ENCODE measurements around the gene MEIOB. TPM values are rescaled to one million over a fixed set of nuclear protein-coding genes. Genes with fewer than 3 reads are reported as not detected.

Gene MEIOB
- total RNA-seq, 1 experiment from 2014 or later, result 1.4 TPM

DNA sequence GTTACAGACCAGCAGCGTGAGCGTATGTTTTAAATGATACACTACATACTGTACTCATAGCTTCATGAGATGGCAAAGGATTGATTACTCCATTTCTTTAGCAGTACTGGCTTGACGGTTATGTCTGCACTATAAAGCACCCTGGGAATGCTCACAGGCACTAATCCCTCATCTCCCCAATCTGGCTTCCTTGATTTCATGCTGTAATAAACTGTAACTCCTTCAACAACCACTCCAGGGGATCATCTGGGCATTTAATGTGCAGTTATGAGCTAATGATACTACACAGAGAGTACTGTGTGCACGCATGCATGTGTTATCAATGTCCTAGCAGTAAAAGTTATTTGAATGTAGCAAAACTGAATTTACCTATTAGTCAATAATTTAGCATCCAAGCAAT lies 20.2 kb downstream of the MEIOB start:
- ATAC-seq (no peak), DNase-seq (ENCODE audit: low spot score) (no peak)
- no peak overlapping the region for H3K27ac Mint-ChIP-seq
- H3K36me3 Mint-ChIP-seq, result no peaks in the 10 kb centered on the region
- no peak overlapping the region for H3K4me3 Mint-ChIP-seq
- H3K9me3 Mint-ChIP-seq, result no peaks in the 10 kb centered on the region
- ChIA-PET POLR2A (no interaction called here), CTCF (no interaction called here)
- H3K27me3 Mint-ChIP-seq (ENCODE audit: low read depth), result peaks cover 54% of the 10 kb centered on the region
- TF ChIP-seq NR3C1 (CRISPR knock-in tag; conservative IDR thresholded peaks at IDR 0.05; ENCODE audit: low read depth), result no peak
- no peak for TF ChIP-seq RORB (CRISPR knock-in tag; IDR thresholded peaks at IDR 0.05)
- TF ChIP-seq MYBL2 (CRISPR knock-in tag; IDR thresholded peaks at IDR 0.05), result no peak
- TF ChIP-seq, protein P1, sequence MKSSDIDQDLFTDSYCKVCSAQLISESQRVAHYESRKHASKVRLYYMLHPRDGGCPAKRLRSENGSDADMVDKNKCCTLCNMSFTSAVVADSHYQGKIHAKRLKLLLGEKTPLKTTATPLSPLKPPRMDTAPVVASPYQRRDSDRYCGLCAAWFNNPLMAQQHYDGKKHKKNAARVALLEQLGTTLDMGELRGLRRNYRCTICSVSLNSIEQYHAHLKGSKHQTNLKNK (CRISPR knock-in tag; IDR thresholded peaks at IDR 0.05), result no peak
- TF ChIP-seq PRRX2 (CRISPR knock-in tag; IDR thresholded peaks at IDR 0.05), result no peak
- TF ChIP-seq, protein P2, sequence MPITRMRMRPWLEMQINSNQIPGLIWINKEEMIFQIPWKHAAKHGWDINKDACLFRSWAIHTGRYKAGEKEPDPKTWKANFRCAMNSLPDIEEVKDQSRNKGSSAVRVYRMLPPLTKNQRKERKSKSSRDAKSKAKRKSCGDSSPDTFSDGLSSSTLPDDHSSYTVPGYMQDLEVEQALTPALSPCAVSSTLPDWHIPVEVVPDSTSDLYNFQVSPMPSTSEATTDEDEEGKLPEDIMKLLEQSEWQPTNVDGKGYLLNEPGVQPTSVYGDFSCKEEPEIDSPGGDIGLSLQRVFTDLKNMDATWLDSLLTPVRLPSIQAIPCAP (CRISPR knock-in tag; IDR thresholded peaks at IDR 0.05), result no peak
- no peak for TF ChIP-seq NR2C2 (CRISPR knock-in tag; IDR thresholded peaks at IDR 0.05)
- no peaks in the 10 kb centered on the region for H3K4me1 Mint-ChIP-seq

DNA sequence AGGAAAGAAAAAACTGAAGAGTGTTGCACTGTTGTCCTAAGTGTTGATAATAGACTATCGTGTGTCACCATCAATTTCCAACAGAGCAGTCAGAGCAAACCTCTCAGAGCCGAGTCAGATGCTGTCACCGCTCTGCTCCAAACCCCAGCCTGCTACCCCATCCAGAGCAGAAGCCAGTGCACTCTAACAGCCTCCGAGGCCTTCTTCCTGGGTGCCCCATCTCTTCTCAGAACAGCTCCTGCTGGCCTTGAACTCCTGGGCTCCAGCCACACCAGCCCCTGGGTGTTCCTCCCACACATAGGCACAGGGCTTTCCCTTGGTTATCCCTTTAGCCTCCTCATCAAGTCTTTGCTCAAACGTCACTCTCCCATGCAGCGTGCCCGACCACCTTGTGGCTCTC lies 21.0 kb downstream of the MEIOB start:
- H3K9me3 Mint-ChIP-seq, result no peaks in the 10 kb centered on the region
- ChIA-PET POLR2A (no interaction called here), CTCF (interaction anchor here (1.1 kb wide), 1 partner anchor 73 kb away, joined by 4 read pairs; no protein-coding TSS in a partner anchor)
- no peaks in the 10 kb centered on the region for H3K4me1 Mint-ChIP-seq
- no peak overlapping the region for H3K4me3 Mint-ChIP-seq
- no peak overlapping the region for H3K27ac Mint-ChIP-seq
- no peaks in the 10 kb centered on the region for H3K36me3 Mint-ChIP-seq
- no peak for TF ChIP-seq ZNF396 (CRISPR knock-in tag; IDR thresholded peaks at IDR 0.05; ENCODE audit: borderline replicate concordance)
- ATAC-seq (no peak), DNase-seq (ENCODE audit: low spot score) (no peak)
- peaks cover 55% of the 10 kb centered on the region for H3K27me3 Mint-ChIP-seq (ENCODE audit: low read depth)

DNA sequence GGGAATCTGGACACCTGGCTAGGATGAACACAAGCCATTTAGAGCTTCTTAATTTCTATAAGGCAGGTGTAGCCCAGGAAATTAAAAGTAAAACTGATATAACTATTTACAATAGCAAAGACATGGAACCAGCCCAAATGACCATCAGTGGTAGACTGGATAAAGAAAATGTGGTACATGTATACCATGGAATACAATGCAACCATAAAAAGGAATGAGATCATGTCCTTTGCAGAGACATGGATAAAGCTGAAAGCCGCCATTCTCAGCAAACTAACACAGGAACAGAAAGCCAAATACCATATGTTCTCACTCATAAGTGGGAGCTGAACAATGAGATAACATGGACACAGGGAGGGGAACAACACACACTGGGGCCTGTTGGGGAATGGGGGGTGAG lies 25.5 kb downstream of the MEIOB start:
- Mint-ChIP-seq H3K9me3 (no peaks in the 10 kb centered on the region; the same call in 1 of the 2 replicates), H3K27ac (no peak overlapping the region), H3K27me3 (ENCODE audit: low read depth) (peaks cover 17% of the 10 kb centered on the region), H3K4me1 (no peaks in the 10 kb centered on the region), H3K36me3 (no peaks in the 10 kb centered on the region), H3K4me3 (no peak overlapping the region)
- ChIA-PET POLR2A (no interaction called here), CTCF (interaction anchor here (0.8 kb wide), 1 partner anchor 86 kb away, joined by 3 read pairs; no protein-coding TSS in a partner anchor)
- DNase-seq (ENCODE audit: low spot score) (no peak), ATAC-seq (no peak)
- TF ChIP-seq PRRX2 (CRISPR knock-in tag; IDR thresholded peaks at IDR 0.05) (no peak), ETV6 (CRISPR knock-in tag; IDR thresholded peaks at IDR 0.05) (no peak), EMX1 (CRISPR knock-in tag; IDR thresholded peaks at IDR 0.05) (no peak), ZNF317 (CRISPR knock-in tag; IDR thresholded peaks at IDR 0.05; ENCODE audit: borderline replicate concordance, low read depth) (no peak), NFATC4 (CRISPR knock-in tag; IDR thresholded peaks at IDR 0.05) (no peak), JUN (CRISPR knock-in tag; IDR thresholded peaks at IDR 0.05) (no peak), GABPB1 (CRISPR knock-in tag; IDR thresholded peaks at IDR 0.05) (no peak), SMAD3 (CRISPR knock-in tag; IDR thresholded peaks at IDR 0.05; ENCODE audit: borderline replicate concordance) (no peak), JAZF1 (CRISPR knock-in tag; IDR thresholded peaks at IDR 0.05) (no peak), IRF2 (CRISPR knock-in tag; IDR thresholded peaks at IDR 0.05; ENCODE audit: borderline replicate concordance, low read depth) (no peak)
- TF ChIP-seq, protein P3, sequence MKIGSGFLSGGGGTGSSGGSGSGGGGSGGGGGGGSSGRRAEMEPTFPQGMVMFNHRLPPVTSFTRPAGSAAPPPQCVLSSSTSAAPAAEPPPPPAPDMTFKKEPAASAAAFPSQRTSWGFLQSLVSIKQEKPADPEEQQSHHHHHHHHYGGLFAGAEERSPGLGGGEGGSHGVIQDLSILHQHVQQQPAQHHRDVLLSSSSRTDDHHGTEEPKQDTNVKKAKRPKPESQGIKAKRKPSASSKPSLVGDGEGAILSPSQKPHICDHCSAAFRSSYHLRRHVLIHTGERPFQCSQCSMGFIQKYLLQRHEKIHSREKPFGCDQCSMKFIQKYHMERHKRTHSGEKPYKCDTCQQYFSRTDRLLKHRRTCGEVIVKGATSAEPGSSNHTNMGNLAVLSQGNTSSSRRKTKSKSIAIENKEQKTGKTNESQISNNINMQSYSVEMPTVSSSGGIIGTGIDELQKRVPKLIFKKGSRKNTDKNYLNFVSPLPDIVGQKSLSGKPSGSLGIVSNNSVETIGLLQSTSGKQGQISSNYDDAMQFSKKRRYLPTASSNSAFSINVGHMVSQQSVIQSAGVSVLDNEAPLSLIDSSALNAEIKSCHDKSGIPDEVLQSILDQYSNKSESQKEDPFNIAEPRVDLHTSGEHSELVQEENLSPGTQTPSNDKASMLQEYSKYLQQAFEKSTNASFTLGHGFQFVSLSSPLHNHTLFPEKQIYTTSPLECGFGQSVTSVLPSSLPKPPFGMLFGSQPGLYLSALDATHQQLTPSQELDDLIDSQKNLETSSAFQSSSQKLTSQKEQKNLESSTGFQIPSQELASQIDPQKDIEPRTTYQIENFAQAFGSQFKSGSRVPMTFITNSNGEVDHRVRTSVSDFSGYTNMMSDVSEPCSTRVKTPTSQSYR (CRISPR knock-in tag; IDR thresholded peaks at IDR 0.05), result no peak
- TF ChIP-seq, protein P4, sequence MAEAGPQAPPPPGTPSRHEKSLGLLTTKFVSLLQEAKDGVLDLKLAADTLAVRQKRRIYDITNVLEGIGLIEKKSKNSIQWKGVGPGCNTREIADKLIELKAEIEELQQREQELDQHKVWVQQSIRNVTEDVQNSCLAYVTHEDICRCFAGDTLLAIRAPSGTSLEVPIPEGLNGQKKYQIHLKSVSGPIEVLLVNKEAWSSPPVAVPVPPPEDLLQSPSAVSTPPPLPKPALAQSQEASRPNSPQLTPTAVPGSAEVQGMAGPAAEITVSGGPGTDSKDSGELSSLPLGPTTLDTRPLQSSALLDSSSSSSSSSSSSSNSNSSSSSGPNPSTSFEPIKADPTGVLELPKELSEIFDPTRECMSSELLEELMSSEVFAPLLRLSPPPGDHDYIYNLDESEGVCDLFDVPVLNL (CRISPR knock-in tag; IDR thresholded peaks at IDR 0.05; ENCODE audit: borderline replicate concordance, low read depth), result no peak
- TF ChIP-seq, protein P5, sequence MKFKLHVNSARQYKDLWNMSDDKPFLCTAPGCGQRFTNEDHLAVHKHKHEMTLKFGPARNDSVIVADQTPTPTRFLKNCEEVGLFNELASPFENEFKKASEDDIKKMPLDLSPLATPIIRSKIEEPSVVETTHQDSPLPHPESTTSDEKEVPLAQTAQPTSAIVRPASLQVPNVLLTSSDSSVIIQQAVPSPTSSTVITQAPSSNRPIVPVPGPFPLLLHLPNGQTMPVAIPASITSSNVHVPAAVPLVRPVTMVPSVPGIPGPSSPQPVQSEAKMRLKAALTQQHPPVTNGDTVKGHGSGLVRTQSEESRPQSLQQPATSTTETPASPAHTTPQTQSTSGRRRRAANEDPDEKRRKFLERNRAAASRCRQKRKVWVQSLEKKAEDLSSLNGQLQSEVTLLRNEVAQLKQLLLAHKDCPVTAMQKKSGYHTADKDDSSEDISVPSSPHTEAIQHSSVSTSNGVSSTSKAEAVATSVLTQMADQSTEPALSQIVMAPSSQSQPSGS (CRISPR knock-in tag; IDR thresholded peaks at IDR 0.05; ENCODE audit: borderline replicate concordance, low read depth), result no peak
- TF ChIP-seq, protein P6, sequence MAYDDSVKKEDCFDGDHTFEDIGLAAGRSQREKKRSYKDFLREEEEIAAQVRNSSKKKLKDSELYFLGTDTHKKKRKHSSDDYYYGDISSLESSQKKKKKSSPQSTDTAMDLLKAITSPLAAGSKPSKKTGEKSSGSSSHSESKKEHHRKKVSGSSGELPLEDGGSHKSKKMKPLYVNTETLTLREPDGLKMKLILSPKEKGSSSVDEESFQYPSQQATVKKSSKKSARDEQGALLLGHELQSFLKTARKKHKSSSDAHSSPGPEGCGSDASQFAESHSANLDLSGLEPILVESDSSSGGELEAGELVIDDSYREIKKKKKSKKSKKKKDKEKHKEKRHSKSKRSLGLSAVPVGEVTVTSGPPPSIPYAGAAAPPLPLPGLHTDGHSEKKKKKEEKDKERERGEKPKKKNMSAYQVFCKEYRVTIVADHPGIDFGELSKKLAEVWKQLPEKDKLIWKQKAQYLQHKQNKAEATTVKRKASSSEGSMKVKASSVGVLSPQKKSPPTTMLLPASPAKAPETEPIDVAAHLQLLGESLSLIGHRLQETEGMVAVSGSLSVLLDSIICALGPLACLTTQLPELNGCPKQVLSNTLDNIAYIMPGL (CRISPR knock-in tag; IDR thresholded peaks at IDR 0.05), result no peak
- TF ChIP-seq, protein P7, sequence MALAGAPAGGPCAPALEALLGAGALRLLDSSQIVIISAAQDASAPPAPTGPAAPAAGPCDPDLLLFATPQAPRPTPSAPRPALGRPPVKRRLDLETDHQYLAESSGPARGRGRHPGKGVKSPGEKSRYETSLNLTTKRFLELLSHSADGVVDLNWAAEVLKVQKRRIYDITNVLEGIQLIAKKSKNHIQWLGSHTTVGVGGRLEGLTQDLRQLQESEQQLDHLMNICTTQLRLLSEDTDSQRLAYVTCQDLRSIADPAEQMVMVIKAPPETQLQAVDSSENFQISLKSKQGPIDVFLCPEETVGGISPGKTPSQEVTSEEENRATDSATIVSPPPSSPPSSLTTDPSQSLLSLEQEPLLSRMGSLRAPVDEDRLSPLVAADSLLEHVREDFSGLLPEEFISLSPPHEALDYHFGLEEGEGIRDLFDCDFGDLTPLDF (CRISPR knock-in tag; IDR thresholded peaks at IDR 0.05), result no peak
